Caco-2 (cell line): ENCODE results near the gene RHOH. TPM values are rescaled to one million over a fixed set of nuclear protein-coding genes. Genes with fewer than 3 reads are reported as not detected.

Source experiments
- BruUV-seq: library from RNA; stranded (reverse); fragments of 400-500 nt; replicated peaks from 2 replicates; lab custom pipeline; 2021; lab: Mats Ljungman, UMichigan
- CTCF ChIA-PET: fragments of 300-600 bp; sonication (Branson Sonifier 250); formaldehyde crosslinking; loops from one replicate; lab custom pipeline; 2022; ENCODE audit warnings: antibody characterized with exemption; lab: Charles Lee
- POLR2A ChIA-PET: fragments of 300-600 bp; sonication (Branson Sonifier 250); formaldehyde crosslinking; loops from one replicate; lab custom pipeline; 2022; ENCODE audit warnings: antibody characterized with exemption; lab: Charles Lee
- DNase-seq, 2 experiments: peaks; one replicate each; pipeline versions ENCODE4 v3.0.0 to v3.0.0-alpha.2; 2020 to 2022
- H3K27me3 ChIP-seq: replicated peaks from 2 replicates; pipeline ENCODE4 v1.6.0; 2011; ENCODE audit warnings: low read length; ENCODE audit not compliant: control insufficient read depth, insufficient read depth
- H3K36me3 ChIP-seq: 2 replicates; pipeline ENCODE4 v1.5.1; 2011; ENCODE audit warnings: low read length; ENCODE audit not compliant: control insufficient read depth, insufficient read depth
- H3K4me1 ChIP-seq: fragments of 250-450 bp; sonication (Bioruptor Pico); 2 replicates; pipeline ENCODE4 v1.5.1; 2020; ENCODE audit warnings: mild to moderate bottlenecking
- H3K4me3 ChIP-seq: 2 replicates; pipeline ENCODE4 v1.5.1; 2011; ENCODE audit warnings: low read depth, mild to moderate bottlenecking, control low read depth, low read length
- H3K9me3 ChIP-seq: fragments of 250-450 bp; sonication (Bioruptor Pico); 2 replicates; pipeline ENCODE4 v1.5.1; 2020; ENCODE audit warnings: mild to moderate bottlenecking, moderate library complexity
- H3K27ac Mint-ChIP-seq: one replicate; pipeline ENCODE4 v1.8.0; 2022; ENCODE audit warnings: mixed read lengths; ENCODE audit not compliant: unreplicated experiment
- H3K27me3 Mint-ChIP-seq: one replicate; pipeline ENCODE4 v1.8.0; 2022; ENCODE audit warnings: mixed read lengths; ENCODE audit not compliant: insufficient read depth, unreplicated experiment
- H3K36me3 Mint-ChIP-seq: one replicate; pipeline ENCODE4 v1.8.0; 2022; ENCODE audit warnings: mild to moderate bottlenecking, mixed read lengths; ENCODE audit not compliant: insufficient read depth, unreplicated experiment
- H3K4me1 Mint-ChIP-seq: one replicate; pipeline ENCODE4 v1.8.0; 2022; ENCODE audit warnings: low read depth, mixed read lengths; ENCODE audit not compliant: unreplicated experiment
- H3K4me3 Mint-ChIP-seq: one replicate; pipeline ENCODE4 v1.8.0; 2022; ENCODE audit warnings: mild to moderate bottlenecking, moderate library complexity, mixed read lengths; ENCODE audit not compliant: unreplicated experiment
- H3K9me3 Mint-ChIP-seq: one replicate; pipeline ENCODE4 v1.8.0; 2022; ENCODE audit warnings: mixed read lengths; ENCODE audit not compliant: unreplicated experiment
- intact Hi-C: fragments of 100-400 bp; cut with micrococcal nuclease; formaldehyde crosslinking; loops from one replicate; pipeline ENCODE4 v1.10.0; 2022; ENCODE audit not compliant: unreplicated experiment
- total RNA-seq: library from RNA; stranded (reverse); gene quantifications from 2 replicates; pipeline ENCODE4 v1.2.3, GENCODE V29; 2022
- TF ChIP-seq, protein P1 (sequence below), 2 experiments: fragments of 200-600 bp in 1 of 2; IDR thresholded peaks; 1 replicate in 1 of 2; 2 replicates in 1 of 2; pipeline versions ENCODE4 v1.5.1 to v1.8.0; 2011 to 2022; ENCODE audit warnings: antibody characterized with exemption in 1 of 2, control low read depth in 1 of 2, inconsistent platforms in 1 of 2, low read depth in 1 of 2, low read length in 1 of 2, mild to moderate bottlenecking in 1 of 2, moderate library complexity in 1 of 2; ENCODE audit not compliant: insufficient read depth in 1 of 2, severe bottlenecking in 1 of 2, unreplicated experiment in 1 of 2

Gene RHOH
- total RNA-seq, 1 experiment from 2014 or later, result not detected

DNA sequence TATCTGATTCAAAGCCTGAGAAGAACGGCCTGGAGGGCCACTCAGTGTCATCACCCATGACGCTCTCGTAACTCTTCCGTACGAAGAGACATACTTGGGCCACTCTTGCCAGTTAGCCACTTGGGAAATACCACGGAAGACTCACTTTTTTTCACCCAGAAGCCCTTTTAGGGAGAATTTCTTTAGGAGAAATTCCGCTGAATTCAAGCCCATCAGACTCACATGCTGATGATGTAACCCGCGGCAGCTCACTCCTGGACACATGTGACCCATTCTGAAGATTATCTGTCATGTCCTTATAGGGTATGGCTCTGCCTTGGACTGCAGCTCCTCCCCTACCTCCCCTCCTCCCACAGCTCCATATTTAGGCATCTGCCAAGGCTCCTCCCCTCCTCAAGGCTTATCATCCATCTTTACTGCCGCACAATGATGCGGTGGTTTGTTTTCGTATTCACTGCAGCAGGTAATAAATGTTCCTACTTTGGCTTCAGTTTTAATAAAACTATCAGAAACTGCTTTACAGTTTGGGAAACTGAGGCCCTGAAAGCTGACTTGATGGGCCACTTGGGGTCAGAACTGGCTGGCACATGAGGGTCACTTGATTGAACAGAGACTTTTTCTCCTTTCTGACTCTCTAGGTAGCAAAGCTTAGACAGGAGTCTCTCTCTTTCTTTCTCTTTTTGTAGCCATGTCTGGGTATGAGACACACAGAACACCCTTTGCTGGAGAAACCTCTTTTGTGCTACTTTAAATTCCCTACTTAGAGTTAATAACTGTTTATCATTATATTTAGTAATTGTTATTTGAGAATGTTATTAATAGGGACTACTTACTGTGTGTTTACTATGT lies 42.1 kb downstream of the RHOH start:
- no peaks in the 10 kb centered on the region for H3K36me3 Mint-ChIP-seq
- Histone ChIP-seq H3K4me3 (no peak overlapping the region), H3K9me3 (no peaks in the 10 kb centered on the region), H3K4me1 (no peaks in the 10 kb centered on the region), H3K27me3 (no peaks in the 10 kb centered on the region), H3K36me3 (no peaks in the 10 kb centered on the region)
- ChIA-PET CTCF (no interaction called here), POLR2A (no interaction called here)
- no peak overlapping the region for H3K4me3 Mint-ChIP-seq
- intact Hi-C loops, result no loop called here
- peak; percentile 16 to 57 for DNase-seq
- BruUV-seq, result no TSS peak
- no peaks in the 10 kb centered on the region for H3K27me3 Mint-ChIP-seq
- TF ChIP-seq, protein P1, sequence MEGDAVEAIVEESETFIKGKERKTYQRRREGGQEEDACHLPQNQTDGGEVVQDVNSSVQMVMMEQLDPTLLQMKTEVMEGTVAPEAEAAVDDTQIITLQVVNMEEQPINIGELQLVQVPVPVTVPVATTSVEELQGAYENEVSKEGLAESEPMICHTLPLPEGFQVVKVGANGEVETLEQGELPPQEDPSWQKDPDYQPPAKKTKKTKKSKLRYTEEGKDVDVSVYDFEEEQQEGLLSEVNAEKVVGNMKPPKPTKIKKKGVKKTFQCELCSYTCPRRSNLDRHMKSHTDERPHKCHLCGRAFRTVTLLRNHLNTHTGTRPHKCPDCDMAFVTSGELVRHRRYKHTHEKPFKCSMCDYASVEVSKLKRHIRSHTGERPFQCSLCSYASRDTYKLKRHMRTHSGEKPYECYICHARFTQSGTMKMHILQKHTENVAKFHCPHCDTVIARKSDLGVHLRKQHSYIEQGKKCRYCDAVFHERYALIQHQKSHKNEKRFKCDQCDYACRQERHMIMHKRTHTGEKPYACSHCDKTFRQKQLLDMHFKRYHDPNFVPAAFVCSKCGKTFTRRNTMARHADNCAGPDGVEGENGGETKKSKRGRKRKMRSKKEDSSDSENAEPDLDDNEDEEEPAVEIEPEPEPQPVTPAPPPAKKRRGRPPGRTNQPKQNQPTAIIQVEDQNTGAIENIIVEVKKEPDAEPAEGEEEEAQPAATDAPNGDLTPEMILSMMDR (IDR thresholded peaks at IDR 0.05; ENCODE audit: insufficient read depth in 1 of 2, low read depth in 1 of 2, low read length in 1 of 2, severe bottlenecking in 1 of 2, unreplicated experiment in 1 of 2), result no peak
- no peak overlapping the region for H3K27ac Mint-ChIP-seq
- no peaks in the 10 kb centered on the region for H3K9me3 Mint-ChIP-seq
- no peaks in the 10 kb centered on the region for H3K4me1 Mint-ChIP-seq

DNA sequence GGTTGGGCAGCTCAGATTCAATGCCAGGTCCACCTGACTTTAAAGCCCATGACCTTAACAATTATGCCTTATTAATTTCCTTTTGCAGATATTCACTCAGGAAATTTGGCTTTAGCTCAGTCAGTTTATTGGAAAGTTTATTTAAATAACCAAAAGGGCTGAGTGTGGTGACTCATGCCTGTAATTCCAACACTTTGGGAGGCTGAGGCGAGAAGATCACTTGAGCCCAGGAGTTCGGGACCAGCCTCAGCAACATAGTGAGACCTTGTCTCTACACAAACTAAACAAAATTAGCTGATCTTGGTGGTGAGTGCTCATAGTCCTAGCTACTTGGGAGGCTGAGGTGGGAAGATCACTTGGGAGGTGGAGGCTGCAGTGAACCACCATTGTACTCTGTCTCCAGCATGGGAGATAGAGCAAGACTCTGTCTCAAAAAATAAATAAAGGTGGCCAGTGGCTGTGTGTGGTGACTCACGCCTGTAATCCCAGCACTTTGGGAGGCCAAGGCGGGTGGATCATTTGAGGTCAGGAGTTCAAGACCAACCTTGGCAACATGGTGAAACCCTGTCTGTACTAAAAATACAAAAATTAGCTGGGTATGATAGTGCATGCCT lies 43.3 kb downstream of the RHOH start:
- H3K9me3 Mint-ChIP-seq, result no peaks in the 10 kb centered on the region
- H3K4me3 Mint-ChIP-seq, result no peak overlapping the region
- TF ChIP-seq, protein P1 (IDR thresholded peaks at IDR 0.05; ENCODE audit: insufficient read depth in 1 of 2, low read depth in 1 of 2, low read length in 1 of 2, severe bottlenecking in 1 of 2, unreplicated experiment in 1 of 2), result no peak
- ChIA-PET POLR2A (no interaction called here), CTCF (no interaction called here)
- Histone ChIP-seq H3K27me3 (no peaks in the 10 kb centered on the region), H3K9me3 (no peaks in the 10 kb centered on the region), H3K4me3 (no peak overlapping the region), H3K4me1 (no peaks in the 10 kb centered on the region), H3K36me3 (no peaks in the 10 kb centered on the region)
- no peaks in the 10 kb centered on the region for H3K4me1 Mint-ChIP-seq
- intact Hi-C loops, result no loop called here
- DNase-seq, result no peak
- BruUV-seq, result no TSS peak
- H3K36me3 Mint-ChIP-seq, result no peaks in the 10 kb centered on the region
- no peak overlapping the region for H3K27ac Mint-ChIP-seq
- H3K27me3 Mint-ChIP-seq, result no peaks in the 10 kb centered on the region

DNA sequence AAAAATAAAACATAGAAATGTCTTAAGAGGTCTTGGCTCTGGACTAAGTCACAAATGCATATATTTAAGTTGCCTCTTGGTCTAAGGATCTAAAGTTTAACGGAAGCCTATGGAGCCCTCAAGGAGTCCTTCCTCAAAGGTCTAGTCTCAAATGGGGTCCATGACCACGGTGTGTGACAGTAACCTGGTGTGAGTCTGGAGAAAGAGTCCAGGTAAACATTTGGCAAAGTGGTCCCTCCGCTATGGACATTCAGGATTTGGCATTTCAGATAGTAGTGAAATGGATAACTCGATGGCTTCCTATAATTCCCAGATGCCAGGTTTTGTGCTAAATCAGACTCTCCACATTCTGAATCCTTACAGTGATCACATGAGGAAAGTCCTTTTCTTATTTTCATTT lies 44.2 kb downstream of the RHOH start:
- no peaks in the 10 kb centered on the region for H3K27me3 Mint-ChIP-seq
- ChIA-PET CTCF (no interaction called here), POLR2A (no interaction called here)
- no peaks in the 10 kb centered on the region for H3K9me3 ChIP-seq
- TF ChIP-seq, protein P1 (IDR thresholded peaks at IDR 0.05; ENCODE audit: insufficient read depth in 1 of 2, low read depth in 1 of 2, low read length in 1 of 2, severe bottlenecking in 1 of 2, unreplicated experiment in 1 of 2), result no peak
- H3K4me3 ChIP-seq, result no peak overlapping the region
- no peak overlapping the region for H3K27ac Mint-ChIP-seq
- no peak for DNase-seq
- H3K27me3 ChIP-seq, result no peaks in the 10 kb centered on the region
- H3K9me3 Mint-ChIP-seq, result no peaks in the 10 kb centered on the region
- no peaks in the 10 kb centered on the region for H3K36me3 Mint-ChIP-seq
- no peak overlapping the region for H3K4me3 Mint-ChIP-seq
- BruUV-seq, result no TSS peak
- no peaks in the 10 kb centered on the region for H3K36me3 ChIP-seq
- intact Hi-C loops, result no loop called here
- H3K4me1 ChIP-seq, result no peaks in the 10 kb centered on the region
- H3K4me1 Mint-ChIP-seq, result no peaks in the 10 kb centered on the region
